GM12872 (cell line): Measurements from ENCODE around the gene ACAT1.

Experiments used
- CTCF ChIP-seq: IDR thresholded peaks from 3 replicates; pipeline ENCODE4 v1.5.1; 2011; ENCODE audit warnings: low read depth, mild to moderate bottlenecking, low read length, moderate library complexity; ENCODE audit not compliant: insufficient read depth

The ACAT1 gene

DNA sequence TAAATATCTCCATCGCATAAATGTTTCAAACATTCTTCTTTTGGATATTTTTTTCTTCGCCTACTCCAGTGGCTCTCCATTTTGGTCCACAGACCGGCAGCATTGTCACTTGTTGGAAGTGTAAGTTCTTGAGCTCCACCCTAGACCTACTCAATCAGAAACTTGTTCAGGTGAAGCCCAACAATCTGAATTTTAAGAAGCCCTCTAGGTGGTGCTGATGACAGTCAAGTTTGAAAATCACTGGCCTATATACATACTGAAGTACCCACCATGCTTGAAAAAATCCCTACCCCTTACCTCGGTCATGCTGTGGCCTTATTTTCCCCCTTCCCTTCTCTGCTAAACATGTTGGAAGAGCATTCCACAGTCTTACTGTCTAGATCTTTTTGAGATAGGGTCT, 10.2 kb upstream of the ACAT1 start:
- TF ChIP-seq CTCF: 0 out of 3 replicates have a peak, but pooled peaks have one; percentile 6

DNA sequence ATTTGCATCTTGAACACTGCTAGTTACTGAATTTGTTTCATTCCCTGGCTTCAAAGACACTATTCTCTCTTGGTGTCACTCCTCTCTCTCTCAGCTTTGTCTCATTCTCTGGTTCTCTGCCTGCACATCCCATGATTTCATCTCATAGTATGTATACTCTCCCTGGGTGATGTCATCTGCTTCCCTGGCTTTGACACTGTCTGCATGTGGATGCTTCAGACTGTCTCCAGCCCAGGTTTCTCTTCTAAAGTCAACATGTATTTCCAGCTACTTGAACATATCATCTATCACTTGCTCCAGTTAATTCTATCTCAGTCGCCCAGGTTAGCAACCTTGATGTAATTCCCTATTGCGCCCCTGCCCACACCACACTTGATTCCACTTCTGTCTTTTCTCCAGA, 9.3 kb upstream of the ACAT1 start:
- TF ChIP-seq CTCF: no peak

GRCh38 chr11:108115500-108116140, 5.7 kb upstream of the ACAT1 start:
- TF ChIP-seq CTCF: no peak

DNA sequence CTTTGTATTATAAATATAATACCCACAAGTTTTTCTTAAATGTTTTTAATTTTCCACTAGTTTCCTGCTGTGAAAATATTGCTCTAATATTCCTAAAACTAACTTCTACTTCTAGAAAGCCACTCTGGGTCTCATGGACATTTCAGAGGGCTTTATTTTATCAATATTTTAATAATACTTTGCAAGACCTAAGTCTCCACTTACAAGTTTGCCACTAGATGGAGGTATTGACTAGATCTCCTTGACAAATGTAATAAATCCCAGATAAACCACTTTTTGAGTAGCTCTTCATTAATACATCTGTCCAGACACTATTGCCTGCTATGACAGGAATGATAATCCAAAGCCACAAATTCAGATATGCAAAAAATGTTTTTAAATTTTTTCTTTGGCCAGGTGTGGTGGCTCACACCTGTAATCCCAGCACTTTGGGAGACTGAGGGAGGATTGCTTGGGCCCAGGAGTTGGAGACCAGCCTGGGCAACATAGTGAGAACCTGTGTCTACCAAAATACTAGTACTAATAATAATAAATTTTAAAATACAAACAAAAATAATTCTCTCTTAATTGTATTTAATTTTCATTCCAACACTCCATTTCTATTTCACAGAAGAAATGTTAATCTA, 3.5 kb upstream of the ACAT1 start:
- peak; percentile 40; the same call in 1 of the 3 replicates for TF ChIP-seq CTCF

- TF ChIP-seq CTCF: no peak
These were observed 830 bp downstream of the ACAT1 start for GRCh38 chr11:108122166-108122628.

- no peak for TF ChIP-seq CTCF
These were observed 3.7 kb downstream of the ACAT1 start for GRCh38 chr11:108125096-108125495.

DNA sequence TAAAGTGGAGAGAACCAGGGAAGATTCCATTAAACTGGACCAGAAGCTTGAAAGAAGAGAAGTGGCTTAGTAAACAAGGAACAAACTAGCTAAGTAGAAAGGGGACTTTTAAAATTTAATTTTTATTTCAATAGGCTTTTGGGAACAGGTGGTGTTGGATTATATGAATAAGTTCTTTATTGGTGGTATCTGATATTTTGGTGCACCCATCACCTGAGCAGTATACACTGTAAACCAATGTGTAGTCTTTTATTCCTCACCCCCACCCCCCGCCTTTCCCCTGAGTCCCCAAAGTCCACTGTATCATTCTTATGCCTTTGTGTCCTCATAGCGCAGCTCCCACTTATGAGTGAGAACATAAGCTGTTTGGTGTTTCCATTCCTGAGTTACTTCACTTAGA, 7.4 kb downstream of the ACAT1 start:
- TF ChIP-seq CTCF: no peak
